PFSK-1 (cell line): ENCODE results near the gene PNMA5.

Experiments
- FOXP2 ChIP-seq: optimal IDR thresholded peaks from 2 replicates; pipeline ENCODE3; 2011; ENCODE audit warnings: borderline replicate concordance, control low read depth, inconsistent platforms; ENCODE audit not compliant: insufficient read depth; ENCODE audit errors: extremely low read length, extremely low read depth
- POLR2AphosphoS5 ChIP-seq: IDR thresholded peaks from 2 replicates; pipeline ENCODE4 v1.6.1; 2012; ENCODE audit warnings: low read depth, mild to moderate bottlenecking, control low read depth, low read length, moderate library complexity
- REST ChIP-seq, 2 experiments: IDR thresholded peaks; 2 replicates each; pipeline versions ENCODE4 v1.6.1 to v1.8.0; 2011 to 2012; ENCODE audit warnings: low read depth in 2 of 2, low read length in 2 of 2, control low read depth in 1 of 2, inconsistent platforms in 1 of 2, mild to moderate bottlenecking in 1 of 2, moderate library complexity in 1 of 2; ENCODE audit not compliant: insufficient read depth in 1 of 2
- SIN3A ChIP-seq: IDR thresholded peaks from 2 replicates; pipeline ENCODE4 v1.6.1; 2012; ENCODE audit warnings: mild to moderate bottlenecking, low read length, moderate library complexity, borderline replicate concordance; ENCODE audit not compliant: insufficient read depth
- TAF1 ChIP-seq: IDR thresholded peaks from 2 replicates; pipeline ENCODE4 v1.6.1; 2012; ENCODE audit warnings: low read length, control low read depth, borderline replicate concordance; ENCODE audit not compliant: insufficient read depth

The PNMA5 gene

DNA sequence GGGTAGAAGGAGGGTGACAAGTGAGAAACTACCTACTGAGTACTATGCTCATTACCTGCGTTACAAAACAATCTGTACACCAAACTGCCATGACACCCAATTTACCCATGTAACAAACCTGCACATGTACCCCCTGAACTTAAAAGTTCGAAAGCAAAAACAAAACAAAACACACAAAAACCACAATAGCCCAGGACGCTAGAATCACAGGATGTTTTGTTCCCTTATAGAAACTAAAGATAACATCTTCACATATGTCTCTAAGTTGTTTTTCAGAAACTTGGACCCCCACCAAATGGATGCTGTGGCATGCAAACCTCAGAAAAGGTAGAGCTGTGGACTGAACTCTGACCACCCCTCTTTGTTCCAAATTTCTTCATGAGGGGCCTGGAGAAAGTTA lies 25.2 kb upstream of the PNMA5 start:
- TF ChIP-seq SIN3A (no peak), REST (IDR thresholded peaks at IDR 0.05; ENCODE audit: insufficient read depth in 1 of 2, low read depth in 2 of 2, low read length in 2 of 2) (no peak), TAF1 (no peak), POLR2AphosphoS5 (no peak), FOXP2 (no peak)

DNA sequence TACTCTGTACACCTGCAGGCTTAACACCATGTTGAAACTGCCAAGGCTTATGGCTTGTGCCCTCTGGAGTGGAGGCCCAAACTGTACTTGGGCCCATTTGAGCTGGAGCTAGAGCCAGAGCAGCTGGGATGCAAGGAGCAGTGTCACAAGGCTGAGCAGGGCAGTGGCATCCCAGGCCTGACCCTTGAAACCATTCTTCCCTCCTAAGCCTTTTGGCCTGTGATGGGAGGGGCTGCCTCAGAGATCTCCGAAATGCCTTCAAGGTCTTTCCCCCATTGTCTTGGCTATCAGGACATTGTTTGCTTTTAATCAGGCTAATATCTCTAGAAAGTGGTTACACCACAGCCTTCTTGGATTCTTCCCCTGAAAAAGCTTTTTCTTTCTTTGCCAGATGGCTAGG lies 10.9 kb upstream of the PNMA5 start:
- TF ChIP-seq REST (IDR thresholded peaks at IDR 0.05; ENCODE audit: insufficient read depth in 1 of 2, low read depth in 2 of 2, low read length in 2 of 2) (no peak), SIN3A (no peak), POLR2AphosphoS5 (no peak), FOXP2 (no peak)

- TF ChIP-seq POLR2AphosphoS5 (no peak), SIN3A (no peak), TAF1 (no peak), FOXP2 (no peak), REST (IDR thresholded peaks at IDR 0.05; ENCODE audit: insufficient read depth in 1 of 2, low read depth in 2 of 2, low read length in 2 of 2) (no peak)
These were observed 10.1 kb upstream of the PNMA5 start for GRCh38 chrX:153003981-153004380.

GRCh38 chrX:152997337-152997736 lies 3.4 kb upstream of the PNMA5 start:
- TF ChIP-seq POLR2AphosphoS5 (no peak), TAF1 (no peak), FOXP2 (no peak), REST (IDR thresholded peaks at IDR 0.05; ENCODE audit: insufficient read depth in 1 of 2, low read depth in 2 of 2, low read length in 2 of 2) (no peak), SIN3A (no peak)

GRCh38 chrX:152992115-152992514 lies 1.8 kb downstream of the PNMA5 start:
- TF ChIP-seq POLR2AphosphoS5 (no peak), REST (IDR thresholded peaks at IDR 0.05; ENCODE audit: insufficient read depth in 1 of 2, low read depth in 2 of 2, low read length in 2 of 2) (no peak), FOXP2 (no peak), SIN3A (no peak), TAF1 (no peak)
